ENCODE data around the gene RALGPS1.

The RALGPS1 gene

GRCh38 chr9:127245637-127246164 lies 331.1 kb downstream of the RALGPS1 start:
- ATAC-seq (ENCODE audit: low read depth): no peak
- peaks cover 9% of the 10 kb centered on the region for H3K4me1 Mint-ChIP-seq
- H3K9me3 Mint-ChIP-seq: no peaks in the 10 kb centered on the region
- H3K27ac Mint-ChIP-seq: no peak overlapping the region
- H3K4me3 Mint-ChIP-seq: peak overlapping the region; percentile 90
- H3K36me3 Mint-ChIP-seq: no peaks in the 10 kb centered on the region
- no peak for DNase-seq (ENCODE audit: low spot score in 2 of 2)
- H3K27me3 Mint-ChIP-seq: peaks cover 1% of the 10 kb centered on the region

DNA sequence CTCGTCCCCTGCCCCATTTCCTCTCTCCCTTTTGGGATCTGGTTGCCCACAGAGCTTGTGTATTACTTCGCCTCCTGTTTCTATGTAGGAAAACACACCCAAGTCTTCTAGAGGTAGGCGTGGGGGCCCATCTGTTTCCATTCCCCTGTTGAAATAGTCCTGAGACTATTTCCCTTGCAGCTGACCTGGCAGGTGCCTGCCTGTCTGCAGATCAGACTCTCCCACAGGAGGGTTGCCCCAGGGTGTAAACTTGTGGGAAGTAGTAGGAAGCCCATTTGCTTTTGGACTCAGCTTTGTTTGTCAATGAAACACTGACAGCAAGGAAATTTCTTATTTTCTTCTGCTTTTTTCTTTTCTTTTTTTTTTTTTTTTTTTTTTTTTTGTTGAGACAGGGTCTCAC lies 333.7 kb downstream of the RALGPS1 start:
- Mint-ChIP-seq H3K4me3 (no peak overlapping the region), H3K27ac (no peak overlapping the region), H3K36me3 (no peaks in the 10 kb centered on the region), H3K9me3 (no peaks in the 10 kb centered on the region), H3K4me1 (peaks cover 9% of the 10 kb centered on the region), H3K27me3 (peaks cover 1% of the 10 kb centered on the region)
- DNase-seq (ENCODE audit: low spot score in 2 of 2): no peak
- ATAC-seq (ENCODE audit: low read depth): no peak

- Mint-ChIP-seq H3K27ac (no peak overlapping the region), H3K4me3 (no peak overlapping the region), H3K9me3 (no peaks in the 10 kb centered on the region), H3K27me3 (peaks cover 1% of the 10 kb centered on the region), H3K36me3 (peaks cover 4% of the 10 kb centered on the region), H3K4me1 (peaks cover 8% of the 10 kb centered on the region)
- ATAC-seq (ENCODE audit: low read depth) (no peak), DNase-seq (ENCODE audit: low spot score in 2 of 2) (no peak)
These were observed 335.3 kb downstream of the RALGPS1 start for GRCh38 chr9:127249877-127250276.

- Mint-ChIP-seq H3K4me1 (peaks cover 4% of the 10 kb centered on the region), H3K4me3 (no peak overlapping the region), H3K9me3 (no peaks in the 10 kb centered on the region), H3K27me3 (peaks cover 1% of the 10 kb centered on the region), H3K36me3 (peaks cover 4% of the 10 kb centered on the region), H3K27ac (no peak overlapping the region)
- ATAC-seq (ENCODE audit: low read depth) (no peak), DNase-seq (ENCODE audit: low spot score in 2 of 2) (no peak)
These were observed 336.4 kb downstream of the RALGPS1 start for GRCh38 chr9:127250896-127251391.

DNA sequence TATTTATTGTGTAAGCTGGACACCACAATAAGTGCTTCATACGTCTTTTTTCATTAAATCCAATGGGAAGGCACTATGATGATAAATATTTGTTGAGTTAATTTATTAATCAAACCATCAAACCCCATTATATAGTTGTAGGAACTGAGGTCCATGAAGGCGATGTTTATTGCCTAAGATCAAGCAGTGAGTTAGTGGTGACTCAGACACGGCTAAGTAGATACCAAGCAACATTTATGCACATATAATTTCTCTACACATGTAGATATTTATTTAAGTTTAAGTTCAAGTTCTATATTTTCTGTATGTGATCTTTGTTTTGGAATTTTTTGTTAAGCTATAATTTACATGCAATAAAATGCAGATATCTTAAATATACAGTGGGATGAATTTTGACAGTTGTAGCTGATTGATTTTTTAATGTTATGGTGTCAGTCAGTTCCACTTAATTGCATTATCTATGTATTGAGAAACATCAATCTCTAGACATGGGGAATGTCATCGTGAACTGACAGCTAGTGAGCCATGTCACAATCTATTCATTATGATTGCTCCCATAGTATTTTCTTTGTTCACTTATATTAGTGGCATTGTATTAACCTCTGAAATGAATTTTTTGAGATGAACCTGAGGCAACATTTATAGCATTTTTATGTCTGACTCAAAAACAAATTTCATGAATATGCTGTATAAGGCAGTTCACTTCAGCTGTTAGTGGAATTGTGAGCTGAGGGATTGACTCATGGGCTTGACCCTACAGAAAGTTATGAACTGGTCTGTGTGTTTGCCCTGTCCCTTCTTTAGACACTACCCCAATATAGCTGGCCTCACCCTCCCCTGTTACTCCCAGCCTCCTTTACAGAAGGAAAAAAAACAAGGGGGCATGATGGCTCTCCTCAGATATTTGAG lies 338.1 kb downstream of the RALGPS1 start:
- peaks cover 6% of the 10 kb centered on the region for H3K36me3 Mint-ChIP-seq
- no peaks in the 10 kb centered on the region for H3K9me3 Mint-ChIP-seq
- H3K4me3 Mint-ChIP-seq: no peak overlapping the region
- no peak overlapping the region for H3K27ac Mint-ChIP-seq
- DNase-seq (ENCODE audit: low spot score in 2 of 2) (no peak), ATAC-seq (ENCODE audit: low read depth) (no peak)
- no peaks in the 10 kb centered on the region for H3K27me3 Mint-ChIP-seq
- H3K4me1 Mint-ChIP-seq: peaks cover 3% of the 10 kb centered on the region

DNA sequence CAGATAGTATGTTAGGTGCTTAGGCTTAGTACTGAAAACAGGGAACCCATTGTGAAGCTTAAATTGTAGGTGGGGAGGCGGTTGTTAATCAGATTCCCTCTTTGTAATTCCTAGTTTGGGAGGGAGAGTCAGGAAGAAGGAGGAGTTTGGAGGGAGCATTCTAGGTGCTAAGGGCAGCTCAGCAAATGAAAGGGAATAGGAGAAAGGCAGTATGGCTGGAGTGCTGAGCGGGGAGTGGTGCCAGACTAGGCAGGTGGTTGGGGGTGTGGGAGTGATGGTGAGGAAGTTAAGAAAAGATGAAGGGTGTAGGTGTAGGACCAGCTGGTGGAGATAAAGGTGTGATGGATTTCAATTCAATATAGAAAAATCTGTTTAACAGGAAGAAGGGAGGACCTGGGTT lies 338.9 kb downstream of the RALGPS1 start:
- H3K27ac Mint-ChIP-seq: no peak overlapping the region
- H3K27me3 Mint-ChIP-seq: no peaks in the 10 kb centered on the region
- no peak for ATAC-seq (ENCODE audit: low read depth)
- no peaks in the 10 kb centered on the region for H3K9me3 Mint-ChIP-seq
- H3K4me3 Mint-ChIP-seq: no peak overlapping the region
- H3K36me3 Mint-ChIP-seq: peaks cover 6% of the 10 kb centered on the region
- peaks cover 3% of the 10 kb centered on the region for H3K4me1 Mint-ChIP-seq
- no peak for DNase-seq (ENCODE audit: low spot score in 2 of 2)

- no peak overlapping the region for H3K27ac Mint-ChIP-seq
- no peak for ATAC-seq (ENCODE audit: low read depth)
- H3K4me3 Mint-ChIP-seq: no peak overlapping the region
- DNase-seq (ENCODE audit: low spot score in 2 of 2): no peak
- H3K36me3 Mint-ChIP-seq: peaks cover 6% of the 10 kb centered on the region
- H3K9me3 Mint-ChIP-seq: no peaks in the 10 kb centered on the region
- no peaks in the 10 kb centered on the region for H3K27me3 Mint-ChIP-seq
- peaks cover 6% of the 10 kb centered on the region for H3K4me1 Mint-ChIP-seq
These were observed 341.1 kb downstream of the RALGPS1 start for GRCh38 chr9:127255692-127256091.

- no peak for ATAC-seq (ENCODE audit: low read depth)
These were observed 341.7 kb downstream of the RALGPS1 start for GRCh38 chr9:127256324-127256723.

DNA sequence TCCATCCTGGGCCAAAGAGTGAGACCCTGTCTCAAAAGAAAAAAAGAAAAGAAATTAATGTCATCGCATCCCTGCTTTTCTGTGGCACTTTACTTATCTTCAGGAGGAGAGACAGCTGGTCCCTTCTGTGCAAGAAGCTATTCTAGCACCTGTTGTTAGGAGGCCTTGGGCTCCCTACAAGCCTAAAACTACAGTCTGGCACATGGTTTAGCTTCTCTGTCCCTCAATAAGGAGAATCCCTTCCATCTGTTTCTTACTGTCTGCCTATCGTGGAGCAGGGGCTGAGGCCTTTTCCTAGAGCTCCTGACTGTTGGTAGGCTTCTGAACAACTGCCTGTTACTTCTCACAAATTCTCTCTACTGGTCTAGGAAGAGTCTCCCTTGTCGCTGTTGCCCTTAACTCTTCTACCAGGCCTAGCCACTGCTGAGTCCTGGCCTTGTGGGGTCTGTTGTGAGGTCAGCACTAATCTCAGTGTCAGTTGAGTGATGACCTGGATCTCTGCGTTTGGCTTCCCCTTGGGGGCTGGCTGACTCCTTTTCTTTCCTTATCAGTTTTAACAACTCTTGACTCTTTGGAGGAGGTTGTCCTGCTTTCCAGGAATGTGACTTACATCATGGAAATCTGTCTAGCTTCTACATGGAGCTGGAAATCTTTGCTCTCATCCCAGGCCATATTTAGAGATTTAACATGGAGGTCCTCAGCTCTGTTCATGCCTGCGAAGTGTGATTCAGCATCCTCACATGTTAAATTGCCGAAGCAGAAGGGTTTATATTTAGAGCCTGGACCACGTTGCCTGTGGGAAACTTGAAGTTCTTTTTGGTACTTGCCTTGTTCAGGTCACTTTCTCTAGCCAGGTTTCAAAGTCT lies 344.3 kb downstream of the RALGPS1 start:
- H3K4me3 Mint-ChIP-seq: no peak overlapping the region
- H3K27ac Mint-ChIP-seq: no peak overlapping the region
- H3K27me3 Mint-ChIP-seq: no peaks in the 10 kb centered on the region
- H3K9me3 Mint-ChIP-seq: no peaks in the 10 kb centered on the region
- no peak for ATAC-seq (ENCODE audit: low read depth)
- peaks cover 6% of the 10 kb centered on the region for H3K4me1 Mint-ChIP-seq
- H3K36me3 Mint-ChIP-seq: peaks cover 4% of the 10 kb centered on the region
- DNase-seq (ENCODE audit: low spot score in 2 of 2): no peak

More at GRCh38 chr9:127256324-127256723, 341.7 kb downstream of the RALGPS1 start:
- H3K9me3 Mint-ChIP-seq: no peaks in the 10 kb centered on the region
- peaks cover 6% of the 10 kb centered on the region for H3K36me3 Mint-ChIP-seq
- H3K4me3 Mint-ChIP-seq: no peak overlapping the region
- no peak for DNase-seq (ENCODE audit: low spot score in 2 of 2)
- H3K27me3 Mint-ChIP-seq: no peaks in the 10 kb centered on the region
- peaks cover 6% of the 10 kb centered on the region for H3K4me1 Mint-ChIP-seq
- no peak overlapping the region for H3K27ac Mint-ChIP-seq

DNA sequence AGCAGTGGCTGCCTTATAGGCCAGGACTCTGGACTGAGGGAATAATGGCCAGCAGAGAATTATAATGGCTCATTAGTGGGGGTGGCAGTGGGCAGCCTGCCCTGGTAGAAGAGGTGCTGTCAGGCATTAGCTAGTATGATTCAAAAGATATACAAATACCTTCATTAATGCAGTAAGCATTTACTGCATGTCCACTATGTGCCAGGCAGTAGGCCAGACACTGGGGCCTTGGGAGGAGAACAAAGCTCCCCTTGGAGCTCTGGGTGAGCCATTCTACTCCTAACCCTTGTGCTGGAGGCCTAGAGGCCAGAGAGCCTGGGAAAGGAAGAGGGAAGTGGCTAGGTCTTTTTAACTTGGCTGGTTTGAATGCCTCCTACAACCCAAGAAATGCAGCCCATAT lies 348.0 kb downstream of the RALGPS1 start:
- no peaks in the 10 kb centered on the region for H3K36me3 Mint-ChIP-seq
- no peaks in the 10 kb centered on the region for H3K27me3 Mint-ChIP-seq
- peaks cover 3% of the 10 kb centered on the region for H3K4me1 Mint-ChIP-seq
- H3K4me3 Mint-ChIP-seq: no peak overlapping the region
- no peaks in the 10 kb centered on the region for H3K9me3 Mint-ChIP-seq
- DNase-seq (ENCODE audit: low spot score in 2 of 2): no peak
- no peak overlapping the region for H3K27ac Mint-ChIP-seq
- ATAC-seq (ENCODE audit: low read depth): no peak

DNA sequence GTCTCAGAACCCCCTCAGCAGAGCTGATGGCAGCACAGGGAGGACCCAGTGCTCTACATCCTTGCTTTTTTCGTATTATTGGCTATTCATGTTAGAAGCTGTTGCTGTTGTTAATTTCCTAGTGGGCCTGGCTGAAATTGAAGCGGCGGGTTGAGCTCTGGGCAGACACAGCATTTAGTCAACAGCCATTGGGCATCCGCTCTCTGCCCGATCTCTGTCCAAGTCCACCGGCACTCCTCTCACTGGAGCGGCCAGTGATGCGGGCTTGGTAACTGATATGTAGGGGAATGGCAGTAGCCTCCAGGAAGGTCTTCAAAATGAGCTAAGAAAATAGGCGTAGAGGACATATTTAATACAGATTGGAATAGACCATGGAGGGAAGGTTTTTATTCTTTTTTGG lies 348.7 kb downstream of the RALGPS1 start:
- H3K4me3 Mint-ChIP-seq: no peak overlapping the region
- no peak overlapping the region for H3K27ac Mint-ChIP-seq
- no peaks in the 10 kb centered on the region for H3K27me3 Mint-ChIP-seq
- ATAC-seq (ENCODE audit: low read depth): no peak
- DNase-seq (ENCODE audit: low spot score in 2 of 2): no peak
- H3K36me3 Mint-ChIP-seq: no peaks in the 10 kb centered on the region
- H3K4me1 Mint-ChIP-seq: peaks cover 4% of the 10 kb centered on the region
- no peaks in the 10 kb centered on the region for H3K9me3 Mint-ChIP-seq

DNA sequence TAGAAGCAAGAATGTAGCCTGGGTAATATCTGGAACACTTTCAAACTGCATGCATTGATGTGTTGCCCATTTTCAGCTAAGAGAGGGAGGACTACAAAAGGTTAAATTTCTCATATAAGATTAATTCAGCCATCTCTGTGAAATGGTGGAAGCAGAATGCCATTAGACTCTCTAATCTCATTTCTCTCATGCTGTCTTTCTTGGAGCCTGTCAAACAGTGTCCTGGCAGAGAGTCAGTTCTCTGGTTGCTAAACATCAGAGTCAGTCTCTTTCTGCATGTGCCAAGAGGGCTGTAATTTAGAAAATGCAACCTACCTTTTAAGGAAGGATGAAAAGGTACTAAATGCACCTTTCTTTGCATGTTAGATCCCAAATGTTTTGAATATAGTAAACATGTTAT lies 349.1 kb downstream of the RALGPS1 start:
- Mint-ChIP-seq H3K9me3 (no peaks in the 10 kb centered on the region), H3K36me3 (no peaks in the 10 kb centered on the region), H3K27me3 (no peaks in the 10 kb centered on the region), H3K27ac (no peak overlapping the region), H3K4me3 (no peak overlapping the region), H3K4me1 (peaks cover 5% of the 10 kb centered on the region)
- DNase-seq (ENCODE audit: low spot score in 2 of 2): no peak
- ATAC-seq (ENCODE audit: low read depth): no peak

DNA sequence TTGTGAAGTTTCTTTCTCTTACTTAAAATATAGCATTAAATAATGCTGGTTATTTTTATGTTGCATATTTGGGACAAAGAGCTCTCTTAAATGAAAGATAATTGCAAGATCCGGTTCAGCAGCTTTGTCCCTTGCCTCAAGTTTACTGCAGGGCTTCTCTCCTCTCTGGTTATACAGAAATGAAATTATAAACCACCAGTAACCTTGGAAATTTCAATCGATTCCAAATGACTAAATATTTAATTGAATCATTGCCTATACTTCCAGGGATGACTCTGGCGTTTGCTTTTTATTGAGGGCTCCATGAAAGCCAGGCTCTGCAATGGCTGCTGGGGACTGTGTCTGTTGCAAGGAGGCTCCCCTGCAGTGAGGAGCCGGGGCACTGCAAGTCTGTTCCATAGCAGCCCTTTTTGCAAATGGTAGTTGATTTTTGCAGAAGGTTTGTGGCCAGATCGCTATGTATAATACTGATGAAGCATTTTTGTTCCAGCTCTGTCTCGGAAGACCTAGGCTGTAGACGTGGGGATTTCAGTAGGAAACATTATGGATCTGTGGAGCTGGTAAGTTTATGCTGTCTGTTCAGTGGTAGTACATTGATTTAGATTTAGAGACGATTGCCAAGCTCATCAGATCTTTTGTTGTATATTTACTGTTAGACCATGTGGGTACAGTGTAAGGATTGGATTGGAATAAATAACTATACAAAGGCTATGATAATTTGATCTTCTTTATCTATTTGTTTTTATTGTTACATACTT lies 350.1 kb downstream of the RALGPS1 start, which contains the start of gene GARNL3:
GARNL3 (plus strand) TSS at position 313 of the 758 bp plus-strand sequence; CDS start at position 417, 104 bp downstream.
- H3K4me1 Mint-ChIP-seq: peaks cover 5% of the 10 kb centered on the region
- H3K4me3 Mint-ChIP-seq: no peak within 1 kb of the TSS
- H3K27ac Mint-ChIP-seq: no peak within 1 kb of the TSS
- no peaks in the 10 kb centered on the region for H3K27me3 Mint-ChIP-seq
- H3K36me3 Mint-ChIP-seq: no peaks in the 10 kb centered on the region
- no peaks in the 10 kb centered on the region for H3K9me3 Mint-ChIP-seq
- ATAC-seq (ENCODE audit: low read depth): no peak
- DNase-seq (ENCODE audit: low spot score in 2 of 2): no peak
